C4-2B (cell line): ENCODE data around the gene LDAF1.

Experiments used
- CTCF ChIP-seq: fragments of 450-650 bp; conservative IDR thresholded peaks from 2 replicates; pipeline ENCODE4 v1.5.1; 2017; ENCODE audit warnings: mild to moderate bottlenecking
- ZFX ChIP-seq: fragments of 450-650 bp; IDR thresholded peaks from 2 replicates; pipeline ENCODE4 v1.6.1; 2017

GRCh38 chr16:21214086-21214485 is 55.6 kb downstream of the LDAF1 start:
- TF ChIP-seq CTCF: no peak
- no peak for TF ChIP-seq ZFX
